DMS114 treated with DMSO at 0.1 percent for 48 hours (cell line): ENCODE data around the gene LDAF1.
"Not testable (repeated sequence)": the region's sequence is repeated elsewhere in the genome, so short reads cannot be mapped to it uniquely, and the experiment has no call there.

Experiments
- DNase-seq: peaks from one replicate; lab custom pipeline; 2025; ENCODE audit not compliant: unreplicated experiment; lab: John Stamatoyannopoulos, UW

Gene LDAF1

GRCh38 chr16:21158208-21159110 lies at the start of gene LDAF1:
LDAF1 (plus strand) TSS chr16:21158674; CDS start chr16:21161183, 2,509 bp downstream.
- peak; percentile 61 for DNase-seq

- not testable (repeated sequence) for DNase-seq
These were observed 42.9 kb upstream of the LDAF1 start for GRCh38 chr16:21115551-21115950.

- no peak for DNase-seq
These were observed 42.3 kb upstream of the LDAF1 start for GRCh38 chr16:21116148-21116693.

GRCh38 chr16:21117567-21117966 lies 40.9 kb upstream of the LDAF1 start:
- DNase-seq, result no peak

- DNase-seq, result no peak
These were observed 37.4 kb upstream of the LDAF1 start for GRCh38 chr16:21120976-21121520.

GRCh38 chr16:21125191-21125590 lies 33.3 kb upstream of the LDAF1 start:
- no peak for DNase-seq

- no peak for DNase-seq
These were observed 32.0 kb upstream of the LDAF1 start for GRCh38 chr16:21126518-21126917.

- no peak for DNase-seq
These were observed 29.5 kb upstream of the LDAF1 start for GRCh38 chr16:21128991-21129390.

GRCh38 chr16:21130811-21131210 lies 27.7 kb upstream of the LDAF1 start:
- no peak for DNase-seq

- DNase-seq, result no peak
These were observed 24.4 kb upstream of the LDAF1 start for GRCh38 chr16:21134053-21134452.

GRCh38 chr16:21145738-21146137 lies 12.7 kb upstream of the LDAF1 start:
- no peak for DNase-seq

GRCh38 chr16:21150375-21151001 lies 8.0 kb upstream of the LDAF1 start, which contains the start of gene DNAH3:
DNAH3 (minus strand) TSS chr16:21150846; CDS start chr16:21150319, 527 bp downstream.
- DNase-seq, result no peak

GRCh38 chr16:21152160-21153030 lies 6.1 kb upstream of the LDAF1 start:
- DNase-seq, result not testable (repeated sequence)

- DNase-seq, result not testable (repeated sequence)
These were observed 5.2 kb upstream of the LDAF1 start for GRCh38 chr16:21153124-21153729.

GRCh38 chr16:21156011-21156410 lies 2.5 kb upstream of the LDAF1 start:
- DNase-seq, result not testable (repeated sequence)

GRCh38 chr16:21156767-21157467 lies 1.6 kb upstream of the LDAF1 start:
- DNase-seq, result peak; percentile 56

GRCh38 chr16:21157632-21158031 lies 842 bp upstream of the LDAF1 start:
- DNase-seq, result no peak

- peak; percentile 7 for DNase-seq
These were observed 942 bp downstream of the LDAF1 start for GRCh38 chr16:21159281-21159951.

- no peak for DNase-seq
These were observed 1.8 kb downstream of the LDAF1 start for GRCh38 chr16:21160276-21160675.
